ENCODE measurements around the gene BCR. TPM values are rescaled to one million over a fixed set of nuclear protein-coding genes. Genes with fewer than 3 reads are reported as not detected.

Gene BCR
- polyA plus RNA-seq, 1 donor from 2014 or later: 57.5 TPM

- TF ChIP-seq MXI1 (conservative IDR thresholded peaks at IDR 0.05; ENCODE audit: poor library complexity, severe bottlenecking) (no peak), REST (IDR thresholded peaks at IDR 0.05; ENCODE audit: borderline replicate concordance) (no peak), TAF1 (IDR thresholded peaks at IDR 0.05; ENCODE audit: low read depth) (no peak), CTCF (IDR thresholded peaks at IDR 0.05; ENCODE audit: poor library complexity, severe bottlenecking) (no peak), EP300 (conservative IDR thresholded peaks at IDR 0.05; ENCODE audit: poor library complexity, severe bottlenecking) (no peak), SMC3 (conservative IDR thresholded peaks at IDR 0.05; ENCODE audit: poor library complexity) (no peak), POLR2AphosphoS5 (IDR thresholded peaks at IDR 0.05) (no peak)
- H3K9ac ChIP-seq (ENCODE audit: low read length): no peak overlapping the region
- no peaks in the 10 kb centered on the region for H3K9me2 ChIP-seq (ENCODE audit: insufficient read depth, low read length)
- no peak overlapping the region for H3K4me2 ChIP-seq (ENCODE audit: low read length)
- no peaks in the 10 kb centered on the region for H4K20me1 ChIP-seq (ENCODE audit: insufficient read depth)
- no peak overlapping the region for H3K27ac ChIP-seq (ENCODE audit: low read length)
- H2AFZ ChIP-seq (ENCODE audit: low read depth, low read length): no peak overlapping the region
- H3K27me3 ChIP-seq (ENCODE audit: insufficient read depth, low read depth, low read length): no peaks in the 10 kb centered on the region
- no peak overlapping the region for H3K4me3 ChIP-seq (ENCODE audit: low read length)
- H3K79me2 ChIP-seq (replicated peaks; ENCODE audit: insufficient read depth, low read length): no peaks in the 10 kb centered on the region
- no peaks in the 10 kb centered on the region for H3K9me3 ChIP-seq (ENCODE audit: low read length)
- no peaks in the 10 kb centered on the region for H3K36me3 ChIP-seq (ENCODE audit: insufficient read depth, low read length)
- H3F3A ChIP-seq (ENCODE audit: insufficient read depth, low read length, poor library complexity, severe bottlenecking): no peaks in the 10 kb centered on the region
Observed at GRCh38 chr22:23256986-23257888, 76.9 kb downstream of the BCR start.

- Histone ChIP-seq H3K27ac (ENCODE audit: low read length) (no peak overlapping the region), H3K9me3 (ENCODE audit: low read length) (no peaks in the 10 kb centered on the region), H3K36me3 (ENCODE audit: insufficient read depth, low read length) (no peaks in the 10 kb centered on the region), H3K9me2 (ENCODE audit: insufficient read depth, low read length) (no peaks in the 10 kb centered on the region), H2AFZ (ENCODE audit: low read depth, low read length) (no peak overlapping the region), H3K9ac (ENCODE audit: low read length) (no peak overlapping the region), H4K20me1 (ENCODE audit: insufficient read depth) (no peaks in the 10 kb centered on the region), H3K4me3 (ENCODE audit: low read length) (no peak overlapping the region), H3K79me2 (replicated peaks; ENCODE audit: insufficient read depth, low read length) (no peaks in the 10 kb centered on the region), H3F3A (ENCODE audit: insufficient read depth, low read length, poor library complexity, severe bottlenecking) (no peaks in the 10 kb centered on the region), H3K4me2 (ENCODE audit: low read length) (no peak overlapping the region), H3K27me3 (ENCODE audit: insufficient read depth, low read depth, low read length) (no peaks in the 10 kb centered on the region)
- TF ChIP-seq TAF1 (IDR thresholded peaks at IDR 0.05; ENCODE audit: low read depth) (no peak), POLR2AphosphoS5 (IDR thresholded peaks at IDR 0.05) (no peak), EZH2 (IDR thresholded peaks at IDR 0.05; ENCODE audit: borderline replicate concordance, insufficient read depth, low read length, poor library complexity, severe bottlenecking) (no peak), CTCF (IDR thresholded peaks at IDR 0.05; ENCODE audit: poor library complexity, severe bottlenecking) (no peak), REST (IDR thresholded peaks at IDR 0.05; ENCODE audit: borderline replicate concordance) (no peak), EP300 (conservative IDR thresholded peaks at IDR 0.05; ENCODE audit: poor library complexity, severe bottlenecking) (no peak), SMC3 (conservative IDR thresholded peaks at IDR 0.05; ENCODE audit: poor library complexity) (no peak), MXI1 (conservative IDR thresholded peaks at IDR 0.05; ENCODE audit: poor library complexity, severe bottlenecking) (no peak)
Observed at GRCh38 chr22:23257889-23258825, 77.8 kb downstream of the BCR start.
